ENCODE results near the gene DDX10. TPM values are rescaled to one million over a fixed set of nuclear protein-coding genes. Genes with fewer than 3 reads are reported as not detected.

DDX10 gene
- total and polyA plus RNA-seq, 2 of the 8 experiments (the other 6 are each of a cell fraction or from before 2014, with no cell fraction given), result 49.2 to 52.2 TPM

DNA sequence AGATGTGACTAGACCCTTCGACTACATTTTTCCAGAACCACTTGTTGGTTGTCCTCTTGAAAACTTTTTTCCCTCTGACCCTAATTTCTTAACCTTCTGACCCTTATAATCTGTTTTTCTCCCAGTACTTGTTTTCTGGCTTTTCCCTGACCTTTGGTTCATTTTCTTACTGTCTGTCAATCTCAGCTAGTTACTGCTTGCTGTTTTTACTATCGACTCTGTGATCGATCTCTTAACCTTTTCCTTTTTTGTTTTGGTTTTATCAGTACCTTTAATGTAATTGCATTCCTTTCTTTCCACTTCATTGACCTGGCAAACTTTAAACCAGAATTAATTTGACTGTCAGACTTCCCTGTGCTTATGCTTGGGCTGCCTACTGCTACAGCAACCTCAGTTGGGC lies 92.8 kb downstream of the DDX10 start:
- H2BK5ac ChIP-seq (ENCODE audit: low read depth, low read length), result no peak overlapping the region
- no peaks in the 10 kb centered on the region for H3K36me3 ChIP-seq (ENCODE audit: control insufficient read depth in 2 of 4, insufficient read depth in 4 of 4, low read length in 3 of 4)
- H4K91ac ChIP-seq (replicated peaks; ENCODE audit: insufficient read length, low read length), result no peak overlapping the region
- ChIA-PET POLR2A (ENCODE audit: partially characterized antibody) (no interaction called here), CTCF (ENCODE audit: partially characterized antibody) (interaction anchor here (1.0 to 3.9 kb wide), 4 partner anchors 18 to 117 kb away, joined by 3 to 17 read pairs (median 4); no protein-coding TSS in a partner anchor)
- TF ChIP-seq RXRA (IDR thresholded peaks at IDR 0.05; ENCODE audit: insufficient read depth, low read depth, low read length) (no peak), GABPA (IDR thresholded peaks at IDR 0.05; ENCODE audit: borderline replicate concordance, insufficient read depth, low read length) (no peak)
- H3K27me3 ChIP-seq (replicated peaks in 1 of 4; ENCODE audit: control insufficient read depth in 3 of 4, extremely low read depth in 1 of 4, insufficient read depth in 3 of 4, low read length in 3 of 4), result peaks cover 0 to 1% (median 0%) of the 10 kb centered on the region in 4 experiments; a peak in 1 of 7 replicates
- no peak overlapping the region for H2BK12ac ChIP-seq (ENCODE audit: low read depth, low read length)
- WGBS, 2 experiments (ENCODE audit: extremely low coverage in 1 of 2, insufficient coverage in 1 of 2, insufficient read length in 1 of 2, insufficient replicate concordance in 2 of 2, low coverage in 1 of 2, low lambda C conversion rate in 2 of 2, missing lambda C conversion rate in 1 of 2), result 82% methylated on average over 3 of the region's 3 CpGs; no CpG with 5 or more reads in 1 of the 2 experiments
- no peak overlapping the region for H3K56ac ChIP-seq (replicated peaks; ENCODE audit: insufficient read length, low read depth, low read length)
- FAIRE-seq, result no peak
- H3K4me3 ChIP-seq (ENCODE audit: extremely low read depth in 1 of 4, insufficient read depth in 2 of 4, low read depth in 3 of 4, low read length in 4 of 4), result no peak overlapping the region
- no peak overlapping the region for H4K5ac ChIP-seq (ENCODE audit: insufficient read length, low read depth, low read length)
- no peak overlapping the region for H2BK20ac ChIP-seq (ENCODE audit: low read length)
- no peak overlapping the region for H2AFZ ChIP-seq (ENCODE audit: low read length)
- no peaks in the 10 kb centered on the region for H3K9me3 ChIP-seq (ENCODE audit: insufficient read depth in 2 of 2, low read depth in 1 of 2, low read length in 1 of 2)
- H3K23ac ChIP-seq (ENCODE audit: insufficient read length), result no peak overlapping the region
- H3K79me2 ChIP-seq (ENCODE audit: control insufficient read depth in 1 of 2, insufficient read depth in 2 of 2, low read length in 2 of 2), result peaks cover 0 to 34% of the 10 kb centered on the region in 2 experiments; a peak in 1 of 4 replicates
- H3K23me2 ChIP-seq (ENCODE audit: low read depth, low read length), result no peaks in the 10 kb centered on the region
- no peak overlapping the region for H2BK15ac ChIP-seq (ENCODE audit: low read length)
- H3K14ac ChIP-seq (ENCODE audit: insufficient read length), result no peak overlapping the region
- no peak overlapping the region for H3K9ac ChIP-seq (replicated peaks in 1 of 4; ENCODE audit: extremely low read depth in 1 of 4, low read depth in 3 of 4, low read length in 3 of 4)
- H3K27ac ChIP-seq (ENCODE audit: low read depth, low read length), result no peak overlapping the region
- no peak overlapping the region for H3K4me2 ChIP-seq (ENCODE audit: insufficient read depth in 1 of 2, low read depth in 2 of 2, low read length in 2 of 2)
- H3K79me1 ChIP-seq (ENCODE audit: low read depth, low read length), result no peaks in the 10 kb centered on the region; the same call in 1 of the 2 replicates
- H3K4ac ChIP-seq (replicated peaks; ENCODE audit: insufficient read length, low read depth, low read length), result no peak overlapping the region
- H2AK5ac ChIP-seq (ENCODE audit: low read depth, low read length), result no peak overlapping the region
- peaks cover 0 to 6% (median 2%) of the 10 kb centered on the region in 4 experiments; a peak in 1 of 7 replicates for H3K4me1 ChIP-seq (replicated peaks in 1 of 4; ENCODE audit: control insufficient read depth in 3 of 4, insufficient read depth in 4 of 4, low read length in 3 of 4)
- peaks cover 2% of the 10 kb centered on the region in 2 experiments for H4K20me1 ChIP-seq (replicated peaks in 1 of 2; ENCODE audit: control insufficient read depth in 1 of 2, insufficient read depth in 2 of 2, low read length in 2 of 2)
- no peak overlapping the region for H4K8ac ChIP-seq (ENCODE audit: extremely low read depth, insufficient read depth, low read length)
- no peak overlapping the region for H3K18ac ChIP-seq (ENCODE audit: extremely low read depth, low read length)
- no peak overlapping the region for H2BK120ac ChIP-seq (replicated peaks; ENCODE audit: low read depth, low read length)
- DNase-seq (ENCODE audit: low read depth in 1 of 2, low spot score in 2 of 2), result no peak

All from H1 (cell line).